GM21723 (cell line): ENCODE data around the gene PER1.

Source experiments
- ATAC-seq: cut with Tn5 transposase; IDR thresholded peaks from one replicate; pipeline ENCODE4 v1.9.1; 2021; ENCODE audit warnings: mild to moderate bottlenecking, moderate library complexity; ENCODE audit not compliant: unreplicated experiment

Gene PER1

DNA sequence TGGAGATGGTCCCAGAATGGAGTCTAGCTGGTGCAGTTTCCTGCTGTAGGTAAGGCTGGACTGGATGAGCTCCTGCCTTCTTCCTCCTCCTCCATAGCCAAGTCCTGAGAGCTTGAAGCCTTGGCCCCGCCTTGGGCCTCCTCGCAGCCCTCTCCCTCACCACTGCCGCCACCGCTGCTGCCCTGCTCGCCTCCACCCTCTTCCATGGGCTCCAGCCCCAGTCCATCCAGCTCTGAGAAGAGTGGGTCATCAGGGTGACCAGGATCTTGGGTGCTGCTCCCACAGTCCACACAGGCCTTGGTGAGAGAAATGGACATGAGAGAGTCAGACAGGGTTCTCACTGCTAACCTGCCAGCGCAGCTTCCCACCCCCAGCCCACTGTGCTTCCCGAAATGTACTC, 11.2 kb downstream of the PER1 start:
- no peak for ATAC-seq

DNA sequence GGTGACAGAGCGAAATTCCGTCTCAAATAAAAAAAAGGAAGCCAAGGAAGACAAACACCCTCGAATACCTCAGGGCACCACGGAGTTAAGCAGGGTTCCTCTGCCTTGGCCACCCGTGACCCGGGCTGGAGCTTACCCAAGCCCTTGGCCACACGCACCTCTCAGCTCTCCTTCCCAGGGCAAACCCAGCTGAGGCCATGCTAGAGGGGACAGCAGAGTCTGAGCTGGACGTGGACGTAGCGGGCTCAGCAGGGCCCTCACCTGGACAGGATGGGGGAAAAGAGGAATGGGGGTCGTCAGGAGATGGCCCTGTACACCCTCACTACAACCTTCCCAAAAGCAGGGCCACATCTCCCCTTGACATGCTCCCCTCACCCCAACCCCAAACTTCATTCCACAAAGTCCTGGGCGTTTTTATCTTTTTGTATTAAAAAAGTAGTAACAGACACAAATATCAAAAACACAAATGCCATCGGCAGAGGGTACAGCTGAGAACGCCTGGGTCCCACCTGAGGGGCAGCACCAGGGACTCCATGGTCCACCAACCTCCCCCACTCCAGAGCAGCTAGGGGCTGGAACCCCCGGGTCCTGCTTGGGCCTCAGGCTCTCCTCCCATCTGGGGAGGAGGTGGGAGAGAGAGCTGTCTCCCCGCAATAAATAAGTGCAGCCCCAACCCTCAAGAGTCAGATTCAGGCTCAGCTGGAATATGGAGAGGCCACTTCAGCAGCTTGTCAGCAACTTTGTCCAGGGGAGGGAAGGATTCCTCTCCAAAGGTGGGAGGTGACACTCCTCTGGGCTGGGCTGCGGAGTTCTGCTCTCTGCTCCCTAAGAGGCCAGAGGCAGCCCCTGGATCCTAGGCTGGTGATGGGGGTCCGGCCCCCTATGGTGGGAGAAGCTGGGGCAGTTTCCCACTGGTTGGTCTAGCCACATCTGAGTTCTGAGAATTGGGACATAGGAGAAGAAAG, 11.9 kb downstream of the PER1 start:
- ATAC-seq = no peak

DNA sequence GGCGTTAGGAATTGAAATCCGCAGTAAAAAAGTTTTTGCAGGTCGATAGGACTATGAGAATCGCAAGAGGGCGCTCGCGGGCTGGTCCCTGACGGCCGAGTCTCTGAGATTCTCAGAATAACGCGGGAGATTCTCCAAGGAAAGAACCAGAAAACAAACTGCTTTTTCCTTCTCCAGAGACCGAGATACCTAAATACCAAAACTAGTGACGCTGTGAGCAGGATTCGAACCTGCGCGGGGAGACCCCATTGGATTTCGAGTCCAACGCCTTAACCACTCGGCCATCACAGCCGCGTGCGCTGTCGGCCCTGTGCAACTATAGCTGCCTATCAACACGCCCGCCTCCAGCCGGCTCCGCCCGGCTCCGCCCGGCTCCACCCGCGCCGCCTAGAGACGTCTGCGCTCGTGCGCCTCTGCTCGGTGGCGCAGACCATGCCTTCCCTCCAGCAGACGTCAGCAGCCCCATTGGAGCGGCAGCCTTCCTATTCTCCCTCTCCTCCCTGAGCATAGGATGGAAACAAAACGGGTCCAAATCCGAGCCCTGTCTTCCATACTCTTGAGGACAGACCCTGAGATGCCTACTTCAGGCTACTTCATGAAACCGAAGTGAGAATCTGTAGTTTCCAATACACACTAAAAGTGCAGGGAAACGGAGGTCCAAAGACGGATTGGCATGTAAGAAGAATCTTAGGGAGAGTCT, 13.4 kb downstream of the PER1 start:
- ATAC-seq = peak; percentile 78

GRCh38 chr17:8138374-8138671, 13.9 kb downstream of the PER1 start:
- ATAC-seq = no peak

DNA sequence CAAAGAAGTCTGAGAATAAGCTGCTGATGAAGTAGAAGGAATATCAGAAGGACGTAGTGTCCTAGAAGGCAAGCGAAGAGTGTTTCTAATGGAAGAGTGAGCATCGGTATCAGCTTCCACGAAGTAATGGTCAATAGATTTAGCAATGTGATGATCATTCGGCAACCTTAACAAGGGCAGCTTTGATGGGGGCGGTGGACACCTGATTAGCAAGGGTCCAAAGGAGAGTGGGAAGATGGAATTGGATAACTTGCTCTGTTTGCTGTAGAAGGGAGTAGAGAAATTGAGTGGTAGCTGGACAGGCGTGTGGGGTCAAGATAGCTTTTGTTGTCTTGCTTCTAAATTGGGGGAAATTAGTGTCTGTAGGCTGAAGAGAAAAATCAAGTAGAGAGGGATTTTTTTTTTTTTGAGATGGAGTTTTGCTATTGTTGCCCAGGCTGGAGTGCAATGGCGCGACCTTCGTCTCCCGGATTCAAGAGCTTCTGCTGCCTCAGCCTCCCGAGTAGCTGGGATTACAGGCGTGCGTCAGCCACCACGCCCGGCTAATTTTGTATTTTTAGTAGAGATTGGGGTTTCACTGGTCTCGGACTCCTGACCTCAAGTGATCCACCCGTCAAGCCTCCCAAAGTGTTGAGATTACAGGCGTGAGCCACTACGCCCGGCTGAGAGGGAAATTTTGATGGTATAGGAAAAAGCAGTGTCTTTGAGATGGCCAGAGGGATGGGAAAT, 14.4 kb downstream of the PER1 start:
- ATAC-seq = no peak

DNA sequence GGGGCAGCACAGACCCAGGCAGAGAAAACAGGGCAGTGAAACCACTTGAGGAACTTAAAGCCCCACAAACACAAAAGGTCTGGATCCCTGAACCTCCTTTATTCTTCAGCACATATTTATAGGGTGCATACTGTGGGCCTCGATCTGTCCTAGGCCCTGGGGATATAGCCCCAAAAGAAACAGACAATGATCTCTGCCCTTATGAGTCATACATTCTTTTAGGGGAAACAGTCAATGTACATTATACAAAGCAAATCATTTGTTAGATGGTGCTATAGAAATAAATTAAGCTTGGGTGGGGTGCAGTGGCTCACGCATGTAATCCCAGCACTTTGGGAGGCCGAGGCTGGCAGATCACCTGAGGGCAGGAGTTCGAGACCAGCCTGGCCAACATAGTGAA, 18.3 kb downstream of the PER1 start:
- no peak for ATAC-seq

DNA sequence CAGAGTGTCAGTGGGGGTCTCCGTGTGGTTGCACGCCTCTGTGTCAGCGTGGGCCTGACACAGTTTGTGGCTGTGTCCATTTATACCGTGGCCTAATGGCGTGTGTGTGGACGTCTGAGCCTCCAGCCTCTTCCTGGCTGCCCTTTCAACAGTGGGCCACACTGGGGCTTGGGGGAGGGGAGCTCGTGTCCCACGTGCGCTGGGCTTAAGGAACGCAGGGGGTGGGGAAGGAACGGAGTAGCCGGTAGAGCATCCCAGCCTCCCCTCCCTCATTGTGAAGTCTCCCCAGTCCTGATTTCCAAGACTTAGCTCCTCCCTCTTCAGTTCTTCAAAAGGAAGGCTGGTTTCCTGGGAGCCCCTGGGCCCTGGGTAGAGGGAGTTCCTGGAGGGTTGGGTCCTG, 18.8 kb downstream of the PER1 start:
- ATAC-seq = no peak

GRCh38 chr17:8131844-8132441, 20.3 kb downstream of the PER1 start:
- ATAC-seq = no peak

DNA sequence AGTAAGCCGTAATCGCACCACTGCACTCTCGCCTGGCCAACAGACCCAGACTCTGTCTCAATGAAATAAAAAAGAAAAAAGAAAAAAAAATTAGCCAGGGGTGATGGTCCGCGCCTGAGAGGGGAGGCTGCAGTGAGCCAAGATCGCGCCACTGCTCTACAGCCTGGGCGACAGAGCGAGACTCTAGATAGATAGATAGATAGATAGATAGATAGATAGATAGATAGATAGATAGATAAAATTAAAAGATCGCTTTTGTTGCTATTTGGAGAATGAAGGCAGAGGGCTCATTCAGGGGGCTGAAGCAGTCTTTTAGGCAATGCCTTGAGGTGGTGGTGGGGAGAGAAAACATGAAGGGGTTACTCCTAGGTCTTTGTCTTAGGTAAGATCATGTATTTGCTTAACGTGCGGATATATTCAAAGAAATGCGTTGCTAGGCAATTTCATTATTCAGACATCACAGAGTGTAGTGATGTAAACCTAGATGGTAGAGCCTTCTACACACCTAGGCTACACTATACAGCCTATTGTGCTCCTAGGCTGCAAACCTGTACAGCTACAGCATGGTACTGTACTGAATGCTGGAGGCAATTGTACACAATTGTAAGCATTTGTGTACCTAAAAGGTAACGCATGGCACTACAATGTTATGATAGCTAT, 23.9 kb downstream of the PER1 start:
- no peak for ATAC-seq

GRCh38 chr17:8126491-8127066, 25.6 kb downstream of the PER1 start:
- ATAC-seq = peak; percentile 32

GRCh38 chr17:8125947-8126490, 26.2 kb downstream of the PER1 start:
- no peak for ATAC-seq

DNA sequence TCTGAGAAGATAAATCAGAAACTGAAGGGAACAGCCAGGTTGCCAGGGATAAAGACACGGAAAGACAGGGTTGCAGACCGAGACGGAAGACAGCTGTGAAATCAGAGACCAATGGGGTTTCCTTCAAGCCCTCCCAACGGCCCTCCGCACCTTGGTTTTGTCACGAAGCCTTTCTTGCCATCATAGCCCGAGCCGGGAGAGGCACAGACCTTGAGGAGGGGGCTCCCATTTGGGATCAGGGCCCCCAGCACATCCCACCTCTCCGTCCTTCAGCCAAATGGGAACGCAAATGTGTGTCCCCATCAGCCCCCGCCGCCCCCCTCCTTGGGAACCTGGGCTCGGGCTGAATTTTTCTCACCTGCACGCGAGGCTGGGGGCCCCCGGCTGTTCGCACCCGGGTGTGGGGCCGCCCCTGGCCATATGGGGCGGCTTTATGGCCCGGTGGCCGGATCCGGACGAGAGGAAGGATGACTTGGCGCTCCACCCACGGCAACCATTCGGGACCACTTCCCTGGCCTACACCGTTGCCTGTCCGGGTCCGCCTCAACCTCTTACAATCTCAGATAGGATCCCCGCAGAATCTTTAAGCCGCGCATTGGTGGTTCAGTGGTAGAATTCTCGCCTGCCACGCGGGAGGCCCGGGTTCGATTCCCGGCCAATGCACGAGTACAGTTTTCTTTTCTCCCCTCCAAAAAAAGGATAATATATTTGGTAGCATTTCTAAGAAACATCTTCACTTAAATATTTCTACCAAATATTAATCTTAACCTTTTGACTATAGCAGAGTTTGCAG, 26.9 kb downstream of the PER1 start:
- peak; percentile 25 for ATAC-seq

- ATAC-seq = no peak
These were observed 27.7 kb downstream of the PER1 start for GRCh38 chr17:8124350-8125153.

GRCh38 chr17:8123695-8124349, 28.4 kb downstream of the PER1 start, which contains the start of gene HES7:
TSS of gene HES7 (minus strand) at chr17:8124106. CDS start at chr17:8124084, 22 bp downstream.
- no peak for ATAC-seq

- ATAC-seq = no peak
These were observed 29.1 kb downstream of the PER1 start for GRCh38 chr17:8122924-8123694.

DNA sequence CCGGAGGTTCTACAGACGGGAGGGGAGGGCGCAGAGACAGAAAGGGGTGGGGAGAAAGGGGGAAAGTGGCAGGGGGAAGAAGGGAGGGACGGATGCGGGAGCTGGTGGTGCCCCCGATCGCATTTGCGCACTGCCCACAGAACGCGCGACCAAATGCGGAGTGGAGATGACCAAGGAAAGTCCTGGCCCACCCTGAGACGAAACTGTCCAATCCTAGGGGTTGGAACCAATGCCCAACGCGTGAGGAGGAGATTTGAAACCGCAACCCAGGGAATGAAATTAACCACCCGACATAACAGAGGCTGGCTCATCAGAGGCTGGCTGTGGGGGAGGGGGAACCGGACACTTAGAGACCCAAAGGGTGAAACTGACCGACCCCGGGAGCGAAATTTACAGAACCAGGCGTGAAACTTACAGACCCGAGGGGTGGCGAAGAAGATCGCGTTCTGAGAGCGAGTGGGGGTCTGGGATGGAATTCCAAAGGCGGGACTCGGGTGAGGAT, 29.7 kb downstream of the PER1 start:
- ATAC-seq = no peak
